Transverse colon (tissue), 4 donors: ENCODE measurements around the gene KCNC2. TPM values are rescaled to one million over a fixed set of nuclear protein-coding genes. Genes with fewer than 3 reads are reported as not detected.

Source experiments
- DNase-seq: peaks from one replicate; pipeline ENCODE4 v3.0.0-alpha.2; 2019
- H3K27ac ChIP-seq, 4 donors: fragments of 200-600 bp; sonication (generic); 2 replicates each; pipeline ENCODE4 v1.5.1; 2016 to 2018; ENCODE audit warnings: inconsistent platforms in 4 of 4
- H3K27me3 ChIP-seq: fragments of 200-600 bp; sonication (generic); 2 replicates; pipeline ENCODE4 v1.5.1; 2017; ENCODE audit warnings: inconsistent platforms
- H3K36me3 ChIP-seq, 4 donors: fragments of 200-600 bp; sonication (generic); 2 replicates each; pipeline ENCODE4 v1.5.1; 2017 to 2019; ENCODE audit warnings: inconsistent platforms in 4 of 4
- H3K4me1 ChIP-seq, 4 donors: fragments of 200-600 bp; sonication (generic); 2 replicates each; pipeline ENCODE4 v1.5.1; 2017 to 2020; ENCODE audit warnings: inconsistent platforms in 4 of 4
- H3K4me3 ChIP-seq, 4 donors: fragments of 200-600 bp; sonication (generic); 1 replicate in 1 of 4; 2 replicates in 3 of 4; pipeline versions ENCODE4 v1.5.1 to v1.6.1; 2017 to 2019; ENCODE audit warnings: inconsistent platforms in 4 of 4
- H3K9me3 ChIP-seq, 2 donors: fragments of 200-600 bp; sonication (generic); 2 replicates each; pipeline ENCODE4 v1.5.1; 2017 to 2019; ENCODE audit warnings: inconsistent platforms in 2 of 2
- CTCF ChIP-seq, 5 experiments: fragments of 200-600 bp in 3 of 5; fragments of 450-650 bp in 2 of 5; sonication (generic) in 3 of 5; IDR thresholded peaks; 1 replicate in 2 of 5; 2 replicates in 3 of 5; pipeline ENCODE4 v1.5.1; 2016 to 2017; ENCODE audit warnings: antibody characterized with exemption in 5 of 5, inconsistent platforms in 3 of 5, mild to moderate bottlenecking in 2 of 5, moderate library complexity in 1 of 5
- EP300 ChIP-seq: sonication (generic); formaldehyde crosslinking; IDR thresholded peaks from one replicate; pipeline ENCODE4 v1.6.1; 2017; ENCODE audit warnings: antibody characterized with exemption, low read depth
- POLR2A ChIP-seq: fragments of 450-650 bp; IDR thresholded peaks from one replicate; pipeline ENCODE4 v1.6.1; 2016; ENCODE audit warnings: antibody characterized with exemption, mild to moderate bottlenecking, moderate library complexity
- POLR2AphosphoS5 ChIP-seq, 3 donors: sonication (generic); formaldehyde crosslinking; IDR thresholded peaks; one replicate each; pipeline ENCODE4 v1.6.1; 2016; ENCODE audit warnings: antibody characterized with exemption in 3 of 3
- WGBS, 2 donors: methylation state at CpG; one replicate each; pipeline ENCODE4 v1.1.5; 2018; ENCODE audit warnings: low coverage in 1 of 2; 5-methylcytosine and 5-hydroxymethylcytosine counted together
- in situ Hi-C, 4 donors: fragments of 200-750 bp; cut with MboI; loops; one replicate each; pipeline versions ENCODE4 v1.15.0 to v1.15.1; 2017; ENCODE audit warnings: low sequenced_read_pairs in 3 of 4, low pct_ligation_motif_present in 1 of 4, low pct_unique_long_range_greater_than_20kb in 1 of 4
- intact Hi-C: fragments of 100-400 bp; cut with DNase I; formaldehyde crosslinking; loops from one replicate; pipeline ENCODE4 v1.15.1; 2023; ENCODE audit warnings: low total_unique reads
- total RNA-seq, 4 donors: library from RNA; depleted of rRNA; stranded (reverse); fragments of >200 nt; gene quantifications; one replicate each; pipeline ENCODE4 v1.1.0, GENCODE V29; 2016

Gene KCNC2
- total RNA-seq, 4 donors from 2014 or later = not detected

DNA sequence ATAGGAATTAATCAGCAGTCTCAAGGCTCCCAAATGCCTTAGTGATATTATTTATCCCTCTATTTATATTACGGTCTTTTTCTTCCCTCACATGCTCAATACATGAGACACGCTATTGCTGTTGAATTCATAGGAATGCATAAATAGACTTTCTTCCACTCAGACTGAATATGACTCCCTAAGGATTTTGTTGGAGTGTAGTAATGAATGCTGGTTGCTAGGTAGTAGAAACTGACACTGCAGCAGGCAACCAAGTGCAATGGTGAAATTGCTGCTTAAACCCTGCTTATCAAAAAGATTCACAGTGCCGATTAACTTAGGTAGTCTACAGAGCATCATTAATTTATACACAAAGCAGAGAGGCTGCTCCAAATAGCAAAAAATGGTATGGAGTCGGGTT, 168.2 kb downstream of the KCNC2 start:
- intact Hi-C loops (no loop called here), in situ Hi-C loops (no loop called here)
- no peaks in the 10 kb centered on the region for H3K36me3 ChIP-seq
- H3K27ac ChIP-seq = no peak overlapping the region
- H3K4me1 ChIP-seq = no peaks in the 10 kb centered on the region
- no peak overlapping the region for H3K4me3 ChIP-seq
- WGBS, 2 donors = 73 to 81% methylated on average over 3 to 4 of the region's 4 CpGs
- H3K27me3 ChIP-seq = no peaks in the 10 kb centered on the region
- DNase-seq = no peak
- H3K9me3 ChIP-seq = no peaks in the 10 kb centered on the region
- TF ChIP-seq CTCF (IDR thresholded peaks at IDR 0.05) (no peak), EP300 (no peak), POLR2AphosphoS5 (IDR thresholded peaks at IDR 0.05) (no peak), POLR2A (no peak)

DNA sequence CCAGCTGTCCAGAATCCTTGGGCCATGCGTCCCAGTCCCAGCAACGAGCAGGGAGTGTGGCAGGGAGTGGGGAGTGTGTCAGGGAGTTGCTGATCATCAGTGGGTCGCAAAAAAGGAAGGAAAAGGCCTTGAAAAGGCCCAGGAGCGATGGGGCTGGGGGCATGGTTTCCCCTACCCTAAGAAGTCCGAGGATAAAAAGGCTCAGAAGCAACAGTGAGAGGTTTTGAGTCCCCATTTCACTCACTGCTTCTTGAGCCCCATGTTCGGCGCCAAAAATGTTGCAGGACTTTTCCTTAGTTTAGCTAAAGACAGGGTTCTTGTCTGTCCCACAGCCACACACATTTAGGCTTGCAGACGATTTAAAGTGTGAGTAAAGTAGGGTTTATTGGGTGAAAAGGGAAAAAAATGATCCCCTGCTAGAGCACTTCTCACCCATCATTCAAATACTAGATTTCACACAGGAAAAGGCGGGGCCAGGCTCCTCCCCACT, 189.5 kb downstream of the KCNC2 start:
- no peaks in the 10 kb centered on the region for H3K4me1 ChIP-seq
- no peak overlapping the region for H3K27ac ChIP-seq
- H3K9me3 ChIP-seq = peaks cover 31 to 33% of the 10 kb centered on the region in 2 donors
- no peaks in the 10 kb centered on the region for H3K27me3 ChIP-seq
- H3K36me3 ChIP-seq = no peaks in the 10 kb centered on the region
- no peak overlapping the region for H3K4me3 ChIP-seq
- no peak for TF ChIP-seq CTCF (IDR thresholded peaks at IDR 0.05)
- TF ChIP-seq POLR2A = no peak
- TF ChIP-seq POLR2AphosphoS5 (IDR thresholded peaks at IDR 0.05) = no peak
- TF ChIP-seq EP300 = no peak
- intact Hi-C loops (no loop called here), in situ Hi-C loops (no loop called here)
- 67 to 76% methylated on average over 6 to 9 of the region's 9 CpGs for WGBS, 2 donors
- DNase-seq = no peak

GRCh38 chr12:75011120-75011519, 198.5 kb downstream of the KCNC2 start:
- H3K9me3 ChIP-seq = peaks cover 0 to 4% of the 10 kb centered on the region in 2 donors
- 81 to 90% methylated on average over 4 of the region's 4 CpGs for WGBS, 2 donors
- no peak overlapping the region for H3K4me3 ChIP-seq
- TF ChIP-seq CTCF (IDR thresholded peaks at IDR 0.05) (no peak), EP300 (no peak), POLR2A (no peak), POLR2AphosphoS5 (IDR thresholded peaks at IDR 0.05) (no peak)
- H3K27me3 ChIP-seq = no peaks in the 10 kb centered on the region
- in situ Hi-C loops = no loop called here
- no peak for DNase-seq
- no peaks in the 10 kb centered on the region for H3K4me1 ChIP-seq
- intact Hi-C loops = no loop called here
- H3K27ac ChIP-seq = no peak overlapping the region
- H3K36me3 ChIP-seq = no peaks in the 10 kb centered on the region

DNA sequence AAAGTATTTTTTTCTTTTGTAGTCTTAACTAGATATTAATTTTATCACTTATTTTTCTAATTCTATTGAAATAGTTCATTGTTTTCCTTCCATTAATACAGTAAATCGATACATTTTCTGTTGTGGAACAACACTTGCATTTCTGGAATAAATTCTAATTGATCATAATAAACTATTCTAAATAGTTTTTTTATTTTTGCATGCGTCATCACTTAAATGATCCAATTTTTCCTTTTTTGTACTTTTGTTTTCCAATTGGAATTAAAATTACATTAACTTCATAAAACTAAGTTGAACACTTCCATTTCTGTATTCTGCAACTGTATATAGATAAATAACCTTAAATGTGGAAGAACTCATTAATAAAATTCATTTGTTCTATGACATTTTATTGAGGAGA, 202.5 kb downstream of the KCNC2 start:
- 62 to 85% methylated on average over 2 of the region's 2 CpGs for WGBS, 2 donors
- Histone ChIP-seq H3K9me3 (no peaks in the 10 kb centered on the region), H3K27me3 (no peaks in the 10 kb centered on the region), H3K36me3 (no peaks in the 10 kb centered on the region), H3K4me3 (no peak overlapping the region), H3K4me1 (no peaks in the 10 kb centered on the region), H3K27ac (no peak overlapping the region)
- intact Hi-C loops = no loop called here
- in situ Hi-C loops = no loop called here
- TF ChIP-seq POLR2A = no peak
- no peak for TF ChIP-seq POLR2AphosphoS5 (IDR thresholded peaks at IDR 0.05)
- TF ChIP-seq EP300 = no peak
- no peak for TF ChIP-seq CTCF (IDR thresholded peaks at IDR 0.05)
- DNase-seq = no peak
